ENCODE results near the gene TIMM22.

TIMM22 gene

DNA sequence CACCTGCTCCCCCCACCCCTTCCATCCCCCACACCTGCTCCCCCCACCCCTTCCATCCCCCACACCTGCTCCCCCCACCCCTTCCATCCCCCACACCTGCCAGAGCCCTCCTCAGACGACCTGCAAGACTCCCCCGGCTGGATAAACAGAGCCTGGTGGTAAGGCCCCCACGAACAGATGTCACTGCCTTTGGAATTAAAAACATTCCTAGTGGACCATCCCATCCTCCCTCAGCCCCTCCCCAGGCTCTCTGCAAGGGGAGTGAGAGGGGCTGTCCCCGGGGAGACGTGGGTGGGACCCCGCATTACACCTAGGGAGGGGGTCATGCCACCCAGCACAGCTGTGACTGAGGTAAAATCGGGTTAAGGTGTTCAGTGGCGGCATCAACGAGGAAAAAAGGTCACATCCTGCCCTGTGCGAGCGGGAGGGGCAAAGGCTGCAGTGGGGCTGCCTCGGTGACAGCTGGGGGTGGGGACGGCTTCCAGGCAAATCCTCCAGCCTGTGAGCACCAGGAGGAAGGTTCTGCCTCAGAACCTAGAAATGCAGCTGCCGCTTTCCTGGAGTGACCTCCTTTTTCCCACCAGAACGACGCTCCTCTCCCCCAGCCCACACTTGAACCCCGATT lies 38.7 kb downstream of the TIMM22 start:
- DNase-seq (ENCODE audit: low read depth), result no peak
- H3K4me3 ChIP-seq (ENCODE audit: control insufficient read depth, low read depth, low read length), result no peak overlapping the region
- TF ChIP-seq, protein P1, sequence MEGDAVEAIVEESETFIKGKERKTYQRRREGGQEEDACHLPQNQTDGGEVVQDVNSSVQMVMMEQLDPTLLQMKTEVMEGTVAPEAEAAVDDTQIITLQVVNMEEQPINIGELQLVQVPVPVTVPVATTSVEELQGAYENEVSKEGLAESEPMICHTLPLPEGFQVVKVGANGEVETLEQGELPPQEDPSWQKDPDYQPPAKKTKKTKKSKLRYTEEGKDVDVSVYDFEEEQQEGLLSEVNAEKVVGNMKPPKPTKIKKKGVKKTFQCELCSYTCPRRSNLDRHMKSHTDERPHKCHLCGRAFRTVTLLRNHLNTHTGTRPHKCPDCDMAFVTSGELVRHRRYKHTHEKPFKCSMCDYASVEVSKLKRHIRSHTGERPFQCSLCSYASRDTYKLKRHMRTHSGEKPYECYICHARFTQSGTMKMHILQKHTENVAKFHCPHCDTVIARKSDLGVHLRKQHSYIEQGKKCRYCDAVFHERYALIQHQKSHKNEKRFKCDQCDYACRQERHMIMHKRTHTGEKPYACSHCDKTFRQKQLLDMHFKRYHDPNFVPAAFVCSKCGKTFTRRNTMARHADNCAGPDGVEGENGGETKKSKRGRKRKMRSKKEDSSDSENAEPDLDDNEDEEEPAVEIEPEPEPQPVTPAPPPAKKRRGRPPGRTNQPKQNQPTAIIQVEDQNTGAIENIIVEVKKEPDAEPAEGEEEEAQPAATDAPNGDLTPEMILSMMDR (conservative IDR thresholded peaks at IDR 0.05; ENCODE audit: control insufficient read depth, insufficient read depth, low read depth, low read length), result no peak

DNA sequence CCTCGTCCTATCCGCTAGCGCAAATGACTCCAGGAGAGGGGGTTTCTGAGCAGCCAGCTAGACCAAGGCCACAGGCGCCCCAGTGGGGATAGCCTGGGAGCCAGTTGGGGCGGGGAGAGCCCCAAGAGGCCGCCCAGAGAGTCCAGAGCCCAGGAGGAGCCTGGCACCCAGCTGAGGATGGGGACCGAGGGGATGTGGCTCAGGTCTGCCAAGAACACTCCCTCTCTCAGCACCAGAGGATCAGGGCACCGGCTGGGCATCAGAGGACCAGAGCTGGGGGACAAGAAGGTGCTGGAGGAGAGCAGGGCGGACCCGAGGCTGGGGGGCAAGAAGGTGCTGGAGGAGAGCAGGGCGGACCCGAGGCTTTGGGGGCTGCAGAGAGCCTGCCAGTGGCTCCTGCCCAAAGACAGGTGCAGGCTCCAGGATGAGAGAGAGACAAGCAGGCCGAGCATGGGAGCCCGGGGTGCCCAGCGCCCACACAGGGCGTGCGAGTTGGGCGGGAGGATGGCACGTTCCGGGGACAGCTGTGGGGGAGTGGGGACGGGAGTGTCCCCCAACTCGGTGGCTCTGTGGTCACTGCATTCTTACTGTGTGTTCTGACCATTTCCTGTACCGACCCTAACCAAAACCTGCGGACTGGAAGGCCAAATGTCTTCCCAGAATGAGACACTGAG lies 39.4 kb downstream of the TIMM22 start:
- no peak for DNase-seq (ENCODE audit: low read depth)
- no peak overlapping the region for H3K4me3 ChIP-seq (ENCODE audit: control insufficient read depth, low read depth, low read length)
- TF ChIP-seq, protein P1 (conservative IDR thresholded peaks at IDR 0.05; ENCODE audit: control insufficient read depth, insufficient read depth, low read depth, low read length), result no peak

DNA sequence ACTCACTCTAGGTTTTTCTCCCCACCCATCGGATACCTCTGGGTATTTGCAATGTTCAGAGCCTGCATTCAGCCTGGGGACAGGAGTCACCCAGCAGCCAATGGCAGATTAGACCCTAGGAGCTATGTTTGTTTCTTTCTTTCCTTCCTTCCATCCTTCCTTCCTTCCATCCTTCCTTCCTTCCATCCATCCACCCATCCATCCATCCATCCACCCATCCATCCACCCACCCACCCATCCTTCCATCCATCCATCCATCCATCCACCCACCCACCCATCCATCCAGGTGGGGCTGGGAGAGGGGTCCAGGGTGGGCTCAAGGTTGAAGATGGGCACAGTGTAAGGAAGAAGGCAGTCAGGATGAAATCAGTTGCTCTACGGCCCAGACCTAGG lies 39.9 kb downstream of the TIMM22 start:
- TF ChIP-seq, protein P1 (conservative IDR thresholded peaks at IDR 0.05; ENCODE audit: control insufficient read depth, insufficient read depth, low read depth, low read length), result no peak
- no peak for DNase-seq (ENCODE audit: low read depth)
- H3K4me3 ChIP-seq (ENCODE audit: control insufficient read depth, low read depth, low read length), result no peak overlapping the region

DNA sequence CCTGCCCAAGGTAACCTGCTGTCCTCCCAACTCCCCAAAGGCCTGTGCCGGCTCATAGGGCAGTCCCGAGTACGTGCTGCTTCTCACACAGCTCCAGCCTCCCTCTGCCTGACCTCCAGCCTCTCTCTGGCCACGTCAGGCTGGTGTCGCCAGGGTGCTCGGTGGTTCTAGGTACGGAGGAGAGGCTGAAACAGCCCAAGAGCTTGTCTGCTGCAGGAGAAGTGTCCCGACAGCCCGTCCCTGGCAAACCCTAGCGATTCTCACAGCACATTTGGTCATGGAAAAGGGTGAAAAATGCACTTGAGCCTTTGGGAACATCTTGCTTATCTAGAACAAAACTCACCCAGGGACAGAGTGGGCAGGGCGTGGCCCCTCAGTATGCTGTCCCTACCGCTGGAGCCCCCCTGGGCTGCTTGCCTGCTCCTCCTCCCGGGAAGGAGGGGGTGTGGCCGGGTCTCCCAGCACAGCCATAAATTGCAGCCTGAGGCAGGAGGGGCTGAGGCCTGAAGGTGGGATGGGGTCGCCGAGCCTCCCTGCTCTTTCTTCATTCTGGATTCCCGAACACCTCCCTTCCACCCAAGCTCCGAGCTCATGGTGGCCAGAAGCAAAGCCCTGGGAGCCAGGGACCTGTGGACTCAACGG lies 40.4 kb downstream of the TIMM22 start:
- TF ChIP-seq, protein P1 (conservative IDR thresholded peaks at IDR 0.05; ENCODE audit: control insufficient read depth, insufficient read depth, low read depth, low read length), result no peak
- DNase-seq (ENCODE audit: low read depth), result no peak

DNA sequence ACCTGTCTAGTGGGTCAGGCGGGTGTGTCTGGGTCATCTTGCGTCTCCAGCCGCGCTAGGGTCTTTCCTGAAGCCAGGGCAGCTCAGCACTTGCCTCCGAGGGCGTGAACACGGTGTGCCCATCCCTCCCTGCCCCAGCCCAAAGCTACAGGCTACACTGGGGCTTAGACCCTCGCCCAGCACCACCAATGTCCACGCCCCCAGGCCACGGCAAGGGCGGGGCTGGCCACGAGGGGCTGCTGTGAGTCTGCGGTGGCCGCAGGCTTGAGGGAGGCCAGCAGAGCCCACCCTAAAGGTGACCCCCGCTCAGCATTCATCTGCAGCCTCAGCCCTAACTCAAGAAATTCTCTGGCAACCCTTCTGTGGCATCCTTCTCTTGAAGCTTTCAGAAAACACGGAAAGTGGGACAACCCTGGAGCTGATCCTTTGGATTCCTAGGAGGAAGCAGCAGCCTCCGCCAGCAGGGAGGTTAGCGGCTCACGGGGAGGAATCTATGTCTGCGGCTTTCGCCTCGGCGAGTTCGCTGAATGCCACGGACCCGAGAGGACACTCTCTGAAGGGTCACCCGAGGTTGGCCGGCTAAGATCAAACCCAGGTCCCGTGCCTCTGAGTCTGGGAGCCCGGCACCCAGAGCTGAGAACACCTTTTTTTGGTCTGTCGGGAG lies 41.7 kb downstream of the TIMM22 start:
- TF ChIP-seq, protein P1 (conservative IDR thresholded peaks at IDR 0.05; ENCODE audit: control insufficient read depth, insufficient read depth, low read depth, low read length), result no peak
- DNase-seq (ENCODE audit: low read depth), result no peak
- H3K4me3 ChIP-seq (ENCODE audit: control insufficient read depth, low read depth, low read length), result no peak overlapping the region

More for the DNA sequence above, 40.4 kb downstream of the TIMM22 start:
- no peak overlapping the region for H3K4me3 ChIP-seq (ENCODE audit: control insufficient read depth, low read depth, low read length)

- TF ChIP-seq, protein P1 (conservative IDR thresholded peaks at IDR 0.05; ENCODE audit: control insufficient read depth, insufficient read depth, low read depth, low read length), result no peak
- no peak overlapping the region for H3K4me3 ChIP-seq (ENCODE audit: control insufficient read depth, low read depth, low read length)
These were observed 42.2 kb downstream of the TIMM22 start for GRCh38 chr17:1039123-1039507.

More at GRCh38 chr17:1039123-1039507, 42.2 kb downstream of the TIMM22 start:
- DNase-seq (ENCODE audit: low read depth), result no peak

Measured in fibroblast of mammary gland (primary cell).